ENCODE data around the gene CYP4F22.

The CYP4F22 gene

DNA sequence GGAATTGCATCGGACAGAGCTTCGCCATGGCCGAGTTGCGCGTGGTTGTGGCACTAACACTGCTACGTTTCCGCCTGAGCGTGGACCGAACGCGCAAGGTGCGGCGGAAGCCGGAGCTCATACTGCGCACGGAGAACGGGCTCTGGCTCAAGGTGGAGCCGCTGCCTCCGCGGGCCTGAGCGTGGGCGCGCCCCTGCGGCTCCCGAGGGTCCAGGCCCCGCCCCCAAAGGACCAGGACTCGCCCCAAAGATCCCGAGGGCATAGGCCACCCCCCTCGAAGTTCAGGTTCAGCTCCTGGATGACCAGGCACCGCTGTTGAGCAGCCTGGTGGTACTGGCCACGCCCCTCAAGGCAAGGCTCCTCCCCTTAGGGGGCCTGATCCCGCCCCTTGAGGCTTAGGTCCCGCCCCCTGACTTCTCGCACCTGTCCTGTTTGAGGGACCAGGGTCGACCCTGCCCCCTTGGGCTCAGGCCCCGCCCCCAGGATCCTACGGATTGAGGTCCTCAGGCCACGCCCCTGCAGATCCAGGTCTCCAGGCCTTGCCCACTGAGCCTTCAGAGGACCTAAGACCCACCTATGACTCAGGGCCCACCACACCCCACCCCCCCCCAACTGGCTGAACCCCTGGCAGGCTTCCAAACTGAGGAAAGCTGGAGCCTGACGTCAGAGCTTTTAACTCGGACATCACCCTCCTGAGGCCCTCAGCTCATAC, 43.1 kb downstream of the CYP4F22 start:
- peak overlapping the region; percentile 4 for H3K4me3 ChIP-seq (ENCODE audit: low read length)
- no peak for DNase-seq (ENCODE audit: low read depth)
- TF ChIP-seq, protein P1, sequence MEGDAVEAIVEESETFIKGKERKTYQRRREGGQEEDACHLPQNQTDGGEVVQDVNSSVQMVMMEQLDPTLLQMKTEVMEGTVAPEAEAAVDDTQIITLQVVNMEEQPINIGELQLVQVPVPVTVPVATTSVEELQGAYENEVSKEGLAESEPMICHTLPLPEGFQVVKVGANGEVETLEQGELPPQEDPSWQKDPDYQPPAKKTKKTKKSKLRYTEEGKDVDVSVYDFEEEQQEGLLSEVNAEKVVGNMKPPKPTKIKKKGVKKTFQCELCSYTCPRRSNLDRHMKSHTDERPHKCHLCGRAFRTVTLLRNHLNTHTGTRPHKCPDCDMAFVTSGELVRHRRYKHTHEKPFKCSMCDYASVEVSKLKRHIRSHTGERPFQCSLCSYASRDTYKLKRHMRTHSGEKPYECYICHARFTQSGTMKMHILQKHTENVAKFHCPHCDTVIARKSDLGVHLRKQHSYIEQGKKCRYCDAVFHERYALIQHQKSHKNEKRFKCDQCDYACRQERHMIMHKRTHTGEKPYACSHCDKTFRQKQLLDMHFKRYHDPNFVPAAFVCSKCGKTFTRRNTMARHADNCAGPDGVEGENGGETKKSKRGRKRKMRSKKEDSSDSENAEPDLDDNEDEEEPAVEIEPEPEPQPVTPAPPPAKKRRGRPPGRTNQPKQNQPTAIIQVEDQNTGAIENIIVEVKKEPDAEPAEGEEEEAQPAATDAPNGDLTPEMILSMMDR (conservative IDR thresholded peaks at IDR 0.05; ENCODE audit: low read depth, low read length), result no peak

DNA sequence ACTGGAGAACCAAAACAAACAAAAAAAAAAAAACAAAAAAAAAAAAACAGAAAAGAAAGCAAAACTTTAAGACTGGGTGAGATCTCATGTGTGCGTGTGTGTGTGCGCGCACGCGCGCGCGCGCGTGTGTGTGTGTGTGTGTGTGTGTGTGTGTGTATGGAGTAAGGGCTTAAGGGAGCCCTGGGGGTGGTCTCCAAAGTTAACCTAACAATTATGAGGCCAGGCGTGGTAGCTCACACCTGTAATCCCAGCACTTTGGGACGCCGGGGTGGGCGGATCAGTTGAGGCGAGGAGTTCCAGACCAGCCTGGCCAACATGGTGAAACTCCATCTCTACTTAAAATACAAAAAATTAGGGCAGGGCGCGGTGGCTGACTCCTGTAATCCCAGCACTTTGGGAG, 46.7 kb downstream of the CYP4F22 start:
- DNase-seq (ENCODE audit: low read depth), result no peak
- H3K4me3 ChIP-seq (ENCODE audit: low read length), result no peak overlapping the region
- TF ChIP-seq, protein P1 (conservative IDR thresholded peaks at IDR 0.05; ENCODE audit: low read depth, low read length), result no peak

DNA sequence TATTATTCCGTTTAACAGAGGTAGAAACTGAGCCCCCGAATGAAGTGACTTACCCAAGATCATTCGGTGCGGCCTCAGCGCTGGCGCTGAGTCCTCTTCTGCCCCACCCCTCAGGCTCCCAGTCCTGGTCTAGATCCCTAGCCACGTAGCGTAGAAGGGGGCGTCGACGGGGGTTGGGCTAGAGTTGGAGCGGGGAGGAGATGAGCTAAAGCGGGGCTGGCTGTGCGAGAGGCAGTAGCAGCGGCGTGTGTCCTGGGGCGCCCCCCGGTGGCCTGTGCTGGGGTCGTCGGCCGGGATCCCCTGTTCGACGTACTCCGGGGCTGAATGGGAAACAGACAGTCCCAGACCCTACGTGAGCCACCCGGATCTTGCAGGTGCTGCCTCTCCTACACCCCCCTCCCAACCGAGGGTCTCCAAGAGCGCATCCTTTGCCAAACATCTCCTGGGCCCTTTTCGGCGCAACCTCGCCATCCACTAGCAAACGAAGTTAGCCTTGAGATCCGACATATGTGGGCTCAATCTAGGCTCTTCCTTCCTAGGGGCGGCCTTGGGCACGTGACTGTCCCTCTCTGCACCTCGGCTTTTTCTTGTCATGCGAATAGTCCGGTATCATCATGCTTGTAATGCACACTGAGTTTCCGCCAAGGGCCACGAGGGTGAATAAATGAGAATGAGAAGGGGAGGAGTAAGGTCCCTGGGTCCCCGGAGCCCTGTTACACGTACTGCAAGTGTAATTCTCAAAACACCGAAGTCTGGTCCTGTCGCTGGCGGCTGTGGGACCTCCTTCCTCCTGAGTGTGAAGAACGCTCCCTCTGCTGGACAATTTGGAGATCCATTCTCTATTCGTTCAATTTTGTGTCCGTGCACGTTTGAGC, 47.7 kb downstream of the CYP4F22 start:
- peak overlapping the region; percentile 13 for H3K4me3 ChIP-seq (ENCODE audit: low read length)
- DNase-seq (ENCODE audit: low read depth), result peak; percentile 45
- TF ChIP-seq, protein P1 (conservative IDR thresholded peaks at IDR 0.05; ENCODE audit: low read depth, low read length), result peak; percentile 85

GRCh38 chr19:15556634-15557181, 48.4 kb downstream of the CYP4F22 start:
- H3K4me3 ChIP-seq (ENCODE audit: low read length), result no peak overlapping the region
- no peak for DNase-seq (ENCODE audit: low read depth)
- TF ChIP-seq, protein P1 (conservative IDR thresholded peaks at IDR 0.05; ENCODE audit: low read depth, low read length), result no peak

DNA sequence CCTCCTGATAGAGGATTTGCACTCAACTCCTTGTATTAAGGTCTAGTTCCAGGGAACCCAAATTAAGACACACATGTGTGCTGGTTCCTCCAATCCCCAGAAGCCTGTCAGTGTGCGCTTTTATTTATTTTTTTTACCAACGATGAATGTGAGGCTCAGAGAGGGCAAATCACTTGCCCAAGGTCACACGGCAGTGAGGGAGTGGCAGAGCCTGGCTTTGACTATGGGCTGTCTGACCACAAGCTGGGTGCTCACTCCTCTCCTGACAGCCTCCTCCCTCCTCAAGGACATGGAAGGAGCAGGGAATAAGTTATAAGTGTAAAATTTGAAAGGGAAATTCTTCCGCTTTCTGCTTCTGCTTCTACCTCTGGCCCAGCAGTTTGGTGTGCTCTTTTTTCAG, 48.9 kb downstream of the CYP4F22 start:
- TF ChIP-seq, protein P1 (conservative IDR thresholded peaks at IDR 0.05; ENCODE audit: low read depth, low read length), result no peak
- no peak for DNase-seq (ENCODE audit: low read depth)
- H3K4me3 ChIP-seq (ENCODE audit: low read length), result no peak overlapping the region

- no peak overlapping the region for H3K4me3 ChIP-seq (ENCODE audit: low read length)
- TF ChIP-seq, protein P1 (conservative IDR thresholded peaks at IDR 0.05; ENCODE audit: low read depth, low read length), result no peak
- no peak for DNase-seq (ENCODE audit: low read depth)
These were observed 53.8 kb downstream of the CYP4F22 start for GRCh38 chr19:15562145-15562544.
